Lower lobe of right lung (tissue), 2 donors: ENCODE results near the gene WNT4. TPM values are rescaled to one million over a fixed set of nuclear protein-coding genes. Genes with fewer than 3 reads are reported as not detected.

Source experiments
- ATAC-seq, 2 donors: fragments of 200-7000 bp; cut with Tn5 transposase; one replicate each; pipeline ENCODE4 v1.9.1; 2020 to 2022; ENCODE audit warnings: mild to moderate bottlenecking in 2 of 2, moderate library complexity in 2 of 2
- DNase-seq: peaks from one replicate; pipeline ENCODE4 v3.0.0-alpha.2; 2020
- H3K27ac ChIP-seq: fragments of 200-600 bp; one replicate; pipeline ENCODE4 v1.8.0; 2022
- H3K27me3 ChIP-seq: fragments of 200-600 bp; one replicate; pipeline ENCODE4 v1.8.0; 2022; ENCODE audit warnings: low read depth
- H3K36me3 ChIP-seq: fragments of 200-600 bp; one replicate; pipeline ENCODE4 v1.8.0; 2022; ENCODE audit warnings: mild to moderate bottlenecking
- H3K4me1 ChIP-seq: fragments of 200-600 bp; one replicate; pipeline ENCODE4 v1.8.0; 2022
- H3K4me3 ChIP-seq: fragments of 200-600 bp; one replicate; pipeline ENCODE4 v1.8.0; 2022; ENCODE audit warnings: mild to moderate bottlenecking
- H3K9me3 ChIP-seq: fragments of 200-600 bp; one replicate; pipeline ENCODE4 v1.8.0; 2022
- intact Hi-C: fragments of 100-400 bp; cut with DNase I; formaldehyde crosslinking; loops from one replicate; pipeline ENCODE4 v1.11.0; 2022
- total RNA-seq: library from RNA; stranded (reverse); fragmentation: NEBNext Ultra II Directional; extraction: Animal tissue kit (Norgen Biotek cat#: 25700); gene quantifications from one replicate; pipeline ENCODE4 v1.2.1, GENCODE V29; 2021
- TF ChIP-seq, protein P1 (sequence below): fragments of 200-600 bp; IDR thresholded peaks from one replicate; pipeline ENCODE4 v1.8.0; 2022; ENCODE audit warnings: antibody characterized with exemption, mild to moderate bottlenecking
- donor health status: DM: no; HTN: yes; CAD: no; lungs with severe emphysema.

WNT4 gene
- total RNA-seq, 1 donor from 2014 or later, result 3.8 TPM

- intact Hi-C loops, result no loop called here
- peaks cover 88% of the 10 kb centered on the region for H3K4me1 ChIP-seq
- ATAC-seq, result no peak
Observed at GRCh38 chr1:22074803-22075202, 68.1 kb downstream of the WNT4 start.

DNA sequence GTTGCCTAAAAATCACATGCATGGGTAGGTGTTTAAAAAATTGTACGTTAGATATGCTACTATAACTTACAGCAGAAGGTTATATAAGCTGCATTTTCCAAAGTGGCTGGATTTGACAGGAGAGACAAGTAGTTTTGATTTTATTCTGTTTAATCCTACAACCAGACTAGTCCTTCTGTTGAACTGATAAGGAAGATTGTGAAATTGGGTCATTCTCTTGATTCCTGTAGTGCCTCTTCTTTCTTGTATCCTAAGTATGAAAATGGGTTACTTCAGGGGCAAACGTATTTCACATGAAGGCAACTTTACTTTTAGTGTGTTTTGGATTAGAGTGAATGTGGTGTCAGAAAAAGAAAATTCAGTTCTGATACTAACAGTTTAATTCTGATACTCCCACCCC is 71.4 kb downstream of the WNT4 start:
- Histone ChIP-seq H3K27ac (no peak overlapping the region), H3K36me3 (peaks cover 23% of the 10 kb centered on the region), H3K27me3 (no peaks in the 10 kb centered on the region), H3K4me1 (peaks cover 92% of the 10 kb centered on the region), H3K4me3 (no peak overlapping the region), H3K9me3 (no peaks in the 10 kb centered on the region)
- DNase-seq, result no peak
- no peak for ATAC-seq
- TF ChIP-seq, protein P1, sequence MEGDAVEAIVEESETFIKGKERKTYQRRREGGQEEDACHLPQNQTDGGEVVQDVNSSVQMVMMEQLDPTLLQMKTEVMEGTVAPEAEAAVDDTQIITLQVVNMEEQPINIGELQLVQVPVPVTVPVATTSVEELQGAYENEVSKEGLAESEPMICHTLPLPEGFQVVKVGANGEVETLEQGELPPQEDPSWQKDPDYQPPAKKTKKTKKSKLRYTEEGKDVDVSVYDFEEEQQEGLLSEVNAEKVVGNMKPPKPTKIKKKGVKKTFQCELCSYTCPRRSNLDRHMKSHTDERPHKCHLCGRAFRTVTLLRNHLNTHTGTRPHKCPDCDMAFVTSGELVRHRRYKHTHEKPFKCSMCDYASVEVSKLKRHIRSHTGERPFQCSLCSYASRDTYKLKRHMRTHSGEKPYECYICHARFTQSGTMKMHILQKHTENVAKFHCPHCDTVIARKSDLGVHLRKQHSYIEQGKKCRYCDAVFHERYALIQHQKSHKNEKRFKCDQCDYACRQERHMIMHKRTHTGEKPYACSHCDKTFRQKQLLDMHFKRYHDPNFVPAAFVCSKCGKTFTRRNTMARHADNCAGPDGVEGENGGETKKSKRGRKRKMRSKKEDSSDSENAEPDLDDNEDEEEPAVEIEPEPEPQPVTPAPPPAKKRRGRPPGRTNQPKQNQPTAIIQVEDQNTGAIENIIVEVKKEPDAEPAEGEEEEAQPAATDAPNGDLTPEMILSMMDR, result no peak
- intact Hi-C loops, result no loop called here

More at GRCh38 chr1:22074803-22075202, 68.1 kb downstream of the WNT4 start:
- Histone ChIP-seq H3K27ac (no peak overlapping the region), H3K27me3 (no peaks in the 10 kb centered on the region), H3K4me3 (no peak overlapping the region), H3K36me3 (peaks cover 39% of the 10 kb centered on the region), H3K9me3 (no peaks in the 10 kb centered on the region)
- TF ChIP-seq, protein P1, result no peak
- no peak for DNase-seq

Other genes with a start within 250 kb of the WNT4 start
- 216 TPM for gene HSPG2, start 205.8 kb downstream of the WNT4 start, total RNA-seq
- not detected for gene CELA3B, start 166.1 kb downstream of the WNT4 start, total RNA-seq
- gene CELA3A, start 141.4 kb downstream of the WNT4 start, total RNA-seq, result not detected
- 255 TPM for gene CDC42, start 90.4 kb downstream of the WNT4 start, total RNA-seq